A549 (cell line): ENCODE results near the gene NANOS3.

Experiments used
- CBX2 ChIP-seq: fragments of 200-600 bp; sonication (generic); IDR thresholded peaks from 2 replicates; pipeline ENCODE4 v1.6.1; 2016; ENCODE audit warnings: low read depth, mild to moderate bottlenecking, borderline replicate concordance
- EP300 ChIP-seq, 2 experiments: fragments of >200 bp; sonication (Bioruptor Twin); formaldehyde crosslinking; IDR thresholded peaks; 2 replicates in 1 of 2; 3 replicates in 1 of 2; pipeline ENCODE4 v1.6.1; 2016 to 2017
- FOSL2 ChIP-seq, 2 experiments: fragments of 450-650 bp in 1 of 2; fragments of >200 bp in 1 of 2; sonication (Bioruptor Twin) in 1 of 2; formaldehyde crosslinking; IDR thresholded peaks; 2 replicates each; pipeline versions ENCODE4 v1.5.0 to v1.6.1; 2016 to 2020; ENCODE audit warnings: mild to moderate bottlenecking in 1 of 2, moderate library complexity in 1 of 2
- JUN ChIP-seq, 2 experiments: fragments of >200 bp; sonication (Bioruptor Twin); formaldehyde crosslinking; IDR thresholded peaks; 2 replicates in 1 of 2; 3 replicates in 1 of 2; pipeline ENCODE4 v1.6.1; 2016 to 2017
- JUNB ChIP-seq: fragments of >200 bp; sonication (Bioruptor Twin); formaldehyde crosslinking; IDR thresholded peaks from 2 replicates; pipeline ENCODE4 v1.6.1; 2016
- POLR2A ChIP-seq: IDR thresholded peaks from 2 replicates; pipeline ENCODE4 v1.6.1; 2012; ENCODE audit warnings: mild to moderate bottlenecking, low read length
- RAD21 ChIP-seq, 2 experiments: fragments of >200 bp in 1 of 2; sonication (Bioruptor Twin) in 1 of 2; formaldehyde crosslinking in 1 of 2; IDR thresholded peaks in 1 of 2; conservative IDR thresholded peaks in 1 of 2; 2 replicates in 1 of 2; 3 replicates in 1 of 2; pipeline ENCODE4 v1.6.1; 2012 to 2018; ENCODE audit warnings: inconsistent platforms in 1 of 2
- RCOR1 ChIP-seq: fragments of 150-350 bp; IDR thresholded peaks from 2 replicates; pipeline ENCODE4 v1.6.1; 2014; ENCODE audit warnings: antibody characterized with exemption, low read length, low read depth
- RFX5 ChIP-seq: fragments of 450-650 bp; IDR thresholded peaks from 2 replicates; pipeline ENCODE4 v1.7.1; 2014; ENCODE audit warnings: antibody characterized with exemption, mild to moderate bottlenecking, moderate library complexity
- TF ChIP-seq, protein P1 (sequence below): fragments of >200 bp; sonication (Bioruptor Twin); formaldehyde crosslinking; IDR thresholded peaks from 3 replicates; pipeline ENCODE4 v1.5.1; 2016
- TF ChIP-seq, protein P2 (sequence below): fragments of 450-650 bp; IDR thresholded peaks from 2 replicates; pipeline ENCODE4 v1.6.1; 2014; ENCODE audit warnings: antibody characterized with exemption
- TF ChIP-seq, protein P3 (sequence below): fragments of 200-600 bp; sonication (generic); IDR thresholded peaks from 2 replicates; pipeline ENCODE4 v1.6.1; 2016; ENCODE audit warnings: antibody characterized with exemption, mild to moderate bottlenecking, moderate library complexity
- TF ChIP-seq, protein P4 (sequence below): IDR thresholded peaks from 2 replicates; pipeline ENCODE4 v1.6.1; 2012; ENCODE audit warnings: low read depth, borderline replicate concordance
- TF ChIP-seq, protein P5 (sequence below): IDR thresholded peaks from 2 replicates; pipeline ENCODE4 v1.6.1; 2012

DNA sequence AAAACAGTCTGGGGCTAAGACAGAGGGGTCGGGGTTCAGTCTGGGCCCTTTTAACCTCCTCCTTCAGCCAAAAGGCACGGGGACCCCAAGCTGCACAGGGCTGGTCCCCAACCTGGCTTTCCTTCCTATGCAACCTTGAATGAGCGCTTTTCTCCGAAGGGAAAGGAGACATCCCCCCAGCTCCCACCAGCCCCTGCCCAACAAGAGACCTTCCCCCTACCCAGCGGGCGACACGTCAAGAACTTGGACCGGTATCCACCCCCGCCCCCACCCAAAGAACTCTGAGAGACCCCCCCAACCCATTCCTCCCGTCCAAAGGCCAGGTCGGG, 35.0 kb upstream of the NANOS3 start:
- TF ChIP-seq, protein P1, sequence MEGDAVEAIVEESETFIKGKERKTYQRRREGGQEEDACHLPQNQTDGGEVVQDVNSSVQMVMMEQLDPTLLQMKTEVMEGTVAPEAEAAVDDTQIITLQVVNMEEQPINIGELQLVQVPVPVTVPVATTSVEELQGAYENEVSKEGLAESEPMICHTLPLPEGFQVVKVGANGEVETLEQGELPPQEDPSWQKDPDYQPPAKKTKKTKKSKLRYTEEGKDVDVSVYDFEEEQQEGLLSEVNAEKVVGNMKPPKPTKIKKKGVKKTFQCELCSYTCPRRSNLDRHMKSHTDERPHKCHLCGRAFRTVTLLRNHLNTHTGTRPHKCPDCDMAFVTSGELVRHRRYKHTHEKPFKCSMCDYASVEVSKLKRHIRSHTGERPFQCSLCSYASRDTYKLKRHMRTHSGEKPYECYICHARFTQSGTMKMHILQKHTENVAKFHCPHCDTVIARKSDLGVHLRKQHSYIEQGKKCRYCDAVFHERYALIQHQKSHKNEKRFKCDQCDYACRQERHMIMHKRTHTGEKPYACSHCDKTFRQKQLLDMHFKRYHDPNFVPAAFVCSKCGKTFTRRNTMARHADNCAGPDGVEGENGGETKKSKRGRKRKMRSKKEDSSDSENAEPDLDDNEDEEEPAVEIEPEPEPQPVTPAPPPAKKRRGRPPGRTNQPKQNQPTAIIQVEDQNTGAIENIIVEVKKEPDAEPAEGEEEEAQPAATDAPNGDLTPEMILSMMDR: no peak
- TF ChIP-seq POLR2A: no peak
- TF ChIP-seq, protein P2, sequence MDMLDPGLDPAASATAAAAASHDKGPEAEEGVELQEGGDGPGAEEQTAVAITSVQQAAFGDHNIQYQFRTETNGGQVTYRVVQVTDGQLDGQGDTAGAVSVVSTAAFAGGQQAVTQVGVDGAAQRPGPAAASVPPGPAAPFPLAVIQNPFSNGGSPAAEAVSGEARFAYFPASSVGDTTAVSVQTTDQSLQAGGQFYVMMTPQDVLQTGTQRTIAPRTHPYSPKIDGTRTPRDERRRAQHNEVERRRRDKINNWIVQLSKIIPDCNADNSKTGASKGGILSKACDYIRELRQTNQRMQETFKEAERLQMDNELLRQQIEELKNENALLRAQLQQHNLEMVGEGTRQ: no peak
- TF ChIP-seq, protein P3, sequence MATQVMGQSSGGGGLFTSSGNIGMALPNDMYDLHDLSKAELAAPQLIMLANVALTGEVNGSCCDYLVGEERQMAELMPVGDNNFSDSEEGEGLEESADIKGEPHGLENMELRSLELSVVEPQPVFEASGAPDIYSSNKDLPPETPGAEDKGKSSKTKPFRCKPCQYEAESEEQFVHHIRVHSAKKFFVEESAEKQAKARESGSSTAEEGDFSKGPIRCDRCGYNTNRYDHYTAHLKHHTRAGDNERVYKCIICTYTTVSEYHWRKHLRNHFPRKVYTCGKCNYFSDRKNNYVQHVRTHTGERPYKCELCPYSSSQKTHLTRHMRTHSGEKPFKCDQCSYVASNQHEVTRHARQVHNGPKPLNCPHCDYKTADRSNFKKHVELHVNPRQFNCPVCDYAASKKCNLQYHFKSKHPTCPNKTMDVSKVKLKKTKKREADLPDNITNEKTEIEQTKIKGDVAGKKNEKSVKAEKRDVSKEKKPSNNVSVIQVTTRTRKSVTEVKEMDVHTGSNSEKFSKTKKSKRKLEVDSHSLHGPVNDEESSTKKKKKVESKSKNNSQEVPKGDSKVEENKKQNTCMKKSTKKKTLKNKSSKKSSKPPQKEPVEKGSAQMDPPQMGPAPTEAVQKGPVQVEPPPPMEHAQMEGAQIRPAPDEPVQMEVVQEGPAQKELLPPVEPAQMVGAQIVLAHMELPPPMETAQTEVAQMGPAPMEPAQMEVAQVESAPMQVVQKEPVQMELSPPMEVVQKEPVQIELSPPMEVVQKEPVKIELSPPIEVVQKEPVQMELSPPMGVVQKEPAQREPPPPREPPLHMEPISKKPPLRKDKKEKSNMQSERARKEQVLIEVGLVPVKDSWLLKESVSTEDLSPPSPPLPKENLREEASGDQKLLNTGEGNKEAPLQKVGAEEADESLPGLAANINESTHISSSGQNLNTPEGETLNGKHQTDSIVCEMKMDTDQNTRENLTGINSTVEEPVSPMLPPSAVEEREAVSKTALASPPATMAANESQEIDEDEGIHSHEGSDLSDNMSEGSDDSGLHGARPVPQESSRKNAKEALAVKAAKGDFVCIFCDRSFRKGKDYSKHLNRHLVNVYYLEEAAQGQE: no peak
- TF ChIP-seq, protein P4, sequence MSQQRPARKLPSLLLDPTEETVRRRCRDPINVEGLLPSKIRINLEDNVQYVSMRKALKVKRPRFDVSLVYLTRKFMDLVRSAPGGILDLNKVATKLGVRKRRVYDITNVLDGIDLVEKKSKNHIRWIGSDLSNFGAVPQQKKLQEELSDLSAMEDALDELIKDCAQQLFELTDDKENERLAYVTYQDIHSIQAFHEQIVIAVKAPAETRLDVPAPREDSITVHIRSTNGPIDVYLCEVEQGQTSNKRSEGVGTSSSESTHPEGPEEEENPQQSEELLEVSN: no peak
- no peak for TF ChIP-seq JUN (IDR thresholded peaks at IDR 0.05)
- TF ChIP-seq RFX5: no peak
- TF ChIP-seq EP300 (IDR thresholded peaks at IDR 0.05): no peak
- no peak for TF ChIP-seq CBX2
- no peak for TF ChIP-seq RAD21 (conservative IDR thresholded peaks at IDR 0.05 in 1 of 2, IDR thresholded peaks at IDR 0.05 in 1 of 2)
- TF ChIP-seq FOSL2 (IDR thresholded peaks at IDR 0.05): no peak
- TF ChIP-seq FOSL2 (CRISPR knock-in tag; IDR thresholded peaks at IDR 0.05): no peak
- TF ChIP-seq RCOR1: no peak
- TF ChIP-seq, protein P5, sequence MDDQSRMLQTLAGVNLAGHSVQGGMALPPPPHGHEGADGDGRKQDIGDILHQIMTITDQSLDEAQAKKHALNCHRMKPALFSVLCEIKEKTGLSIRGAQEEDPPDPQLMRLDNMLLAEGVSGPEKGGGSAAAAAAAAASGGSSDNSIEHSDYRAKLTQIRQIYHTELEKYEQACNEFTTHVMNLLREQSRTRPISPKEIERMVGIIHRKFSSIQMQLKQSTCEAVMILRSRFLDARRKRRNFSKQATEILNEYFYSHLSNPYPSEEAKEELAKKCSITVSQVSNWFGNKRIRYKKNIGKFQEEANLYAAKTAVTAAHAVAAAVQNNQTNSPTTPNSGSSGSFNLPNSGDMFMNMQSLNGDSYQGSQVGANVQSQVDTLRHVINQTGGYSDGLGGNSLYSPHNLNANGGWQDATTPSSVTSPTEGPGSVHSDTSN: no peak
- no peak for TF ChIP-seq JUNB
